Measurements from ENCODE around the gene LKAAEAR1. TPM values are rescaled to one million over a fixed set of nuclear protein-coding genes. Genes with fewer than 3 reads are reported as not detected.

The LKAAEAR1 gene
- total and polyA plus RNA-seq, 2 of the 13 experiments (the other 11 are each of a cell fraction or from before 2014, with no cell fraction given), result not detected

DNA sequence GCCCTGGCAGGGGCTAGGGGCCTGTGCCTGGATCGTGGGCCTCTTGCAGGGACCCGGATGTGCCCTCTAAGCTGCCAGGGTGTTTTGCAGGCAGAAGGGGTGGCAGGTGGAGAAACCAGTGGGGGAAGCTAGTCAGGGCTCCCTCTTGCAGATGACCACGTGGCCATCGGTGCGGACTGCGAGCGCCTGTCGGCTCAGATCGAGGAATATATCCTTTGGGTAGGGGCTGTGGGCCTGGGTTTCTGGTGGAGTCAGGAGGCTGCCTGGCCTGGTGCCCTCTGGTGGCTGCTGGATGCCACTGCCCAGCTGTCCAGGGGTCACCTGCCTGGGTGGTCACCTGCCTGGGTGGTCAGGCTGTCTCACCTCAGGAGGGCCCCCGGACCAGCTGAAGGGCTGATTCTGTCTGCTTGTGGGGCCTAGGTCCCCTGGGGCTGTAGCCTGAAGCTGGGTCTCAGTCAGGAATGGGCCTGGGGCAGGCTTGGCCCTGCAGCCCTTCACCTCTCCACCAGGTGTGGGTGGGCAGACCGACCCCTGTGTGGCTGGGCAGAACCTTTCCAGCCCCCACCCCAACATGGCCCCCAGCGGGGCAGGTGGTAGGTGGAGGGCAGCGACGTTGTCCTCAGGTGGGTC is 14.5 kb downstream of the LKAAEAR1 start (continued):
- TF ChIP-seq, protein P1, sequence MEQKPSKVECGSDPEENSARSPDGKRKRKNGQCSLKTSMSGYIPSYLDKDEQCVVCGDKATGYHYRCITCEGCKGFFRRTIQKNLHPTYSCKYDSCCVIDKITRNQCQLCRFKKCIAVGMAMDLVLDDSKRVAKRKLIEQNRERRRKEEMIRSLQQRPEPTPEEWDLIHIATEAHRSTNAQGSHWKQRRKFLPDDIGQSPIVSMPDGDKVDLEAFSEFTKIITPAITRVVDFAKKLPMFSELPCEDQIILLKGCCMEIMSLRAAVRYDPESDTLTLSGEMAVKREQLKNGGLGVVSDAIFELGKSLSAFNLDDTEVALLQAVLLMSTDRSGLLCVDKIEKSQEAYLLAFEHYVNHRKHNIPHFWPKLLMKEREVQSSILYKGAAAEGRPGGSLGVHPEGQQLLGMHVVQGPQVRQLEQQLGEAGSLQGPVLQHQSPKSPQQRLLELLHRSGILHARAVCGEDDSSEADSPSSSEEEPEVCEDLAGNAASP (CRISPR knock-in tag; IDR thresholded peaks at IDR 0.05; ENCODE audit: borderline replicate concordance), result 0 out of 2 replicates have a peak, but pooled peaks have one; percentile 19
- TF ChIP-seq SMAD3 (CRISPR knock-in tag; IDR thresholded peaks at IDR 0.05) (0 out of 2 replicates have a peak, but pooled peaks have one; percentile 55), GABPB1 (CRISPR knock-in tag; IDR thresholded peaks at IDR 0.05) (0 out of 2 replicates have a peak, but pooled peaks have one; percentile 34), ZNF614 (CRISPR knock-in tag; IDR thresholded peaks at IDR 0.05; ENCODE audit: borderline replicate concordance) (0 out of 2 replicates have a peak, but pooled peaks have one; percentile 35), ZNF549 (CRISPR knock-in tag; IDR thresholded peaks at IDR 0.05) (no peak), PHF8 (CRISPR knock-in tag; IDR thresholded peaks at IDR 0.05) (peak; percentile 43), KMT2B (CRISPR knock-in tag; IDR thresholded peaks at IDR 0.05) (peak; percentile 55), RXRA (CRISPR knock-in tag; IDR thresholded peaks at IDR 0.05) (peak; percentile 74), RARA (CRISPR knock-in tag; IDR thresholded peaks at IDR 0.05) (peak; percentile 41; the same call in 1 of the 2 replicates), PCBP1 (IDR thresholded peaks at IDR 0.05; ENCODE audit: borderline replicate concordance, low read depth, low read length) (peak; percentile 88)
- TF ChIP-seq, protein P2, sequence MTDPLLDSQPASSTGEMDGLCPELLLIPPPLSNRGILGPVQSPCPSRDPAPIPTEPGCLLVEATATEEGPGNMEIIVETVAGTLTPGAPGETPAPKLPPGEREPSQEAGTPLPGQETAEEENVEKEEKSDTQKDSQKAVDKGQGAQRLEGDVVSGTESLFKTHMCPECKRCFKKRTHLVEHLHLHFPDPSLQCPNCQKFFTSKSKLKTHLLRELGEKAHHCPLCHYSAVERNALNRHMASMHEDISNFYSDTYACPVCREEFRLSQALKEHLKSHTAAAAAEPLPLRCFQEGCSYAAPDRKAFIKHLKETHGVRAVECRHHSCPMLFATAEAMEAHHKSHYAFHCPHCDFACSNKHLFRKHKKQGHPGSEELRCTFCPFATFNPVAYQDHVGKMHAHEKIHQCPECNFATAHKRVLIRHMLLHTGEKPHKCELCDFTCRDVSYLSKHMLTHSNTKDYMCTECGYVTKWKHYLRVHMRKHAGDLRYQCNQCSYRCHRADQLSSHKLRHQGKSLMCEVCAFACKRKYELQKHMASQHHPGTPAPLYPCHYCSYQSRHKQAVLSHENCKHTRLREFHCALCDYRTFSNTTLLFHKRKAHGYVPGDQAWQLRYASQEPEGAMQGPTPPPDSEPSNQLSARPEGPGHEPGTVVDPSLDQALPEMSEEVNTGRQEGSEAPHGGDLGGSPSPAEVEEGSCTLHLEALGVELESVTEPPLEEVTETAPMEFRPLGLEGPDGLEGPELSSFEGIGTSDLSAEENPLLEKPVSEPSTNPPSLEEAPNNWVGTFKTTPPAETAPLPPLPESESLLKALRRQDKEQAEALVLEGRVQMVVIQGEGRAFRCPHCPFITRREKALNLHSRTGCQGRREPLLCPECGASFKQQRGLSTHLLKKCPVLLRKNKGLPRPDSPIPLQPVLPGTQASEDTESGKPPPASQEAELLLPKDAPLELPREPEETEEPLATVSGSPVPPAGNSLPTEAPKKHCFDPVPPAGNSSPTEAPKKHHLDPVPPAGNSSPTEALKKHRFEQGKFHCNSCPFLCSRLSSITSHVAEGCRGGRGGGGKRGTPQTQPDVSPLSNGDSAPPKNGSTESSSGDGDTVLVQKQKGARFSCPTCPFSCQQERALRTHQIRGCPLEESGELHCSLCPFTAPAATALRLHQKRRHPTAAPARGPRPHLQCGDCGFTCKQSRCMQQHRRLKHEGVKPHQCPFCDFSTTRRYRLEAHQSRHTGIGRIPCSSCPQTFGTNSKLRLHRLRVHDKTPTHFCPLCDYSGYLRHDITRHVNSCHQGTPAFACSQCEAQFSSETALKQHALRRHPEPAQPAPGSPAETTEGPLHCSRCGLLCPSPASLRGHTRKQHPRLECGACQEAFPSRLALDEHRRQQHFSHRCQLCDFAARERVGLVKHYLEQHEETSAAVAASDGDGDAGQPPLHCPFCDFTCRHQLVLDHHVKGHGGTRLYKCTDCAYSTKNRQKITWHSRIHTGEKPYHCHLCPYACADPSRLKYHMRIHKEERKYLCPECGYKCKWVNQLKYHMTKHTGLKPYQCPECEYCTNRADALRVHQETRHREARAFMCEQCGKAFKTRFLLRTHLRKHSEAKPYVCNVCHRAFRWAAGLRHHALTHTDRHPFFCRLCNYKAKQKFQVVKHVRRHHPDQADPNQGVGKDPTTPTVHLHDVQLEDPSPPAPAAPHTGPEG (CRISPR knock-in tag; IDR thresholded peaks at IDR 0.05), result no peak
- TF ChIP-seq, protein P3, sequence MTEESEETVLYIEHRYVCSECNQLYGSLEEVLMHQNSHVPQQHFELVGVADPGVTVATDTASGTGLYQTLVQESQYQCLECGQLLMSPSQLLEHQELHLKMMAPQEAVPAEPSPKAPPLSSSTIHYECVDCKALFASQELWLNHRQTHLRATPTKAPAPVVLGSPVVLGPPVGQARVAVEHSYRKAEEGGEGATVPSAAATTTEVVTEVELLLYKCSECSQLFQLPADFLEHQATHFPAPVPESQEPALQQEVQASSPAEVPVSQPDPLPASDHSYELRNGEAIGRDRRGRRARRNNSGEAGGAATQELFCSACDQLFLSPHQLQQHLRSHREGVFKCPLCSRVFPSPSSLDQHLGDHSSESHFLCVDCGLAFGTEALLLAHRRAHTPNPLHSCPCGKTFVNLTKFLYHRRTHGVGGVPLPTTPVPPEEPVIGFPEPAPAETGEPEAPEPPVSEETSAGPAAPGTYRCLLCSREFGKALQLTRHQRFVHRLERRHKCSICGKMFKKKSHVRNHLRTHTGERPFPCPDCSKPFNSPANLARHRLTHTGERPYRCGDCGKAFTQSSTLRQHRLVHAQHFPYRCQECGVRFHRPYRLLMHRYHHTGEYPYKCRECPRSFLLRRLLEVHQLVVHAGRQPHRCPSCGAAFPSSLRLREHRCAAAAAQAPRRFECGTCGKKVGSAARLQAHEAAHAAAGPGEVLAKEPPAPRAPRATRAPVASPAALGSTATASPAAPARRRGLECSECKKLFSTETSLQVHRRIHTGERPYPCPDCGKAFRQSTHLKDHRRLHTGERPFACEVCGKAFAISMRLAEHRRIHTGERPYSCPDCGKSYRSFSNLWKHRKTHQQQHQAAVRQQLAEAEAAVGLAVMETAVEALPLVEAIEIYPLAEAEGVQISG (CRISPR knock-in tag; IDR thresholded peaks at IDR 0.05), result peak; percentile 59
- TF ChIP-seq, protein P4, sequence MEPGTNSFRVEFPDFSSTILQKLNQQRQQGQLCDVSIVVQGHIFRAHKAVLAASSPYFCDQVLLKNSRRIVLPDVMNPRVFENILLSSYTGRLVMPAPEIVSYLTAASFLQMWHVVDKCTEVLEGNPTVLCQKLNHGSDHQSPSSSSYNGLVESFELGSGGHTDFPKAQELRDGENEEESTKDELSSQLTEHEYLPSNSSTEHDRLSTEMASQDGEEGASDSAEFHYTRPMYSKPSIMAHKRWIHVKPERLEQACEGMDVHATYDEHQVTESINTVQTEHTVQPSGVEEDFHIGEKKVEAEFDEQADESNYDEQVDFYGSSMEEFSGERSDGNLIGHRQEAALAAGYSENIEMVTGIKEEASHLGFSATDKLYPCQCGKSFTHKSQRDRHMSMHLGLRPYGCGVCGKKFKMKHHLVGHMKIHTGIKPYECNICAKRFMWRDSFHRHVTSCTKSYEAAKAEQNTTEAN (CRISPR knock-in tag; conservative IDR thresholded peaks at IDR 0.05), result no peak

Data from HepG2 (cell line).